T1000 (cell line): Measurements from ENCODE around the gene DCLK1.

Source experiments
- DNase-seq: peaks from one replicate; lab custom pipeline; 2025; ENCODE audit warnings: mixed read lengths; lab: John Stamatoyannopoulos, UW

Gene DCLK1

GRCh38 chr13:35898041-35898440 lies 233.1 kb downstream of the DCLK1 start:
- no peak for DNase-seq

DNA sequence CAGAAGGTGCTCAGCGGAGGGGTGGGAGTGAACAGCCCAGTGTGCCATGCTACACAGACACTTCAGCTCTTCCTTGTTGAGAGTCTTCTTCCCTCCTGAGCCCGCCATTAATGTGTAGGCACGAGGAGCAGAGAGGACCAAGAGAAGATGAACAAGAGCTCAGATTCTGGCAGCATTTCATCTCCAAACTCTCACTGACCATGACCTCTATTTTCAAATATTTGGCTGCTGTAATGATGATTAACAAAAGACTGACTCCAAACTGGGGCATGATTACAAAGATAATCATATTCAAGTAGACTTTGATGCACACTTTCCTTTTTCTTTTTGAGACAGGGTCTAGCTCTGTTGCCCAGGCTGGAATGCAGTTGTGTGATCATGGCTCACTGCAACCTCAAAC lies 236.5 kb downstream of the DCLK1 start:
- no peak for DNase-seq

GRCh38 chr13:35892837-35893814 lies 238.1 kb downstream of the DCLK1 start:
- DNase-seq, result no peak

DNA sequence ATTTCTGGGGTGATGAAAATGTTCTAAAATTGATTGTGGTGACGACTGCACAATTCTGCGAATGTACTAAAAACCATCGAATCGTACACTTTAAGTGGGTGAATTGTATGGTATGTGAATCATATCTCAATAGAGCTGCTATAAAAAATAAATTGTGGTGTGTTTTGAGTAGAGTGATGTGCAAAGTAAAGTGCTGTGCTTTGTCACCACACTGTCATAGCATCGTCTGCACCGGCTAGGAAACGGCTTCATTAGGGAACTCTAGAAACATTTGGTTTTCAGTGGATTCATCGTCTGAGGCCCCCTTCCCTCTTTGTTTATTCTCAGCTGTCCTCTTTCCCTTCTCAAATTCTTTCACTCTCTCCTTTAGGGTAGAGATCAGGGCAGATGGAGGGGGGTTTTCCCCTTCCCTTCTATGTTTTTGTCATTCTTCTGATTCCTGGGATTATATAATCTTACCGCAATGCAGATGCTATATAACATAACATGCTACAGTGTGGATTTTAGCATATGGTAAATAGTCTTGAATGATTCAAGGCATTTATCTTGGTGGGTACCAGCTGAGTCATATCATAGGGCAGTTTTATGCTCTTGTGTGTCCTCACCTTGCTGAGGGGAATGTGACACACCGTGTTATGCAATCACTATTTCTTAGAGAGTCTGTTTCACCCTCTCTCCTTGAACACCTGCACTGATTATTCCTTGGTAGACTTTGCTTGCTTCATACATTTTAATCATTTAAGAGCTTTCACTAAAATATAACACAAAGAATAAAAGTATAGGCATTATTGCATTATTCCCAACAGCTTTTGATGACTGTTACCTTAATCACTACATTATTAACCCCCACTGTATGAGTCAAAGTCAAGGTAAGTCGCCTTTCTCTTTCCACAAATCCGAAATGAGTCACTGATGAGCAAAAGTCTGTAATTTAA lies 239.4 kb downstream of the DCLK1 start:
- DNase-seq, result peak; percentile 3

DNA sequence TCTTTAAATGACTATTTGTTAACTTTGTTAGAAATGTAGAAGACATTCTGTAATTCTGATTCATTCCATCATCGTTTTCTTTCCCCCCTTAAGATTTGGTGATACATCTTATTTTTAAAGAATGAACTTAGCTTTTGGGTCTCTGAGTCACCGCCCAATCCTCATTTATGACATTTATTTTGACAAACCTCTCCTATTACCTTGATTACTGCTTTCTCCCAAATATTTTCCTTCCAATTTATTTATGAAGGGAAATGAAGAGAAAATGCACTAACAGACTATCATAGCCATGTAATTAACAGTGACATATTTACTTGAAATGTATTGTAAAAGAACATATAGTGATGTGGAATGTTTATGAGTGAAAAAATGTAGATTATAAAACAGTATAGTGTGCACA lies 241.6 kb downstream of the DCLK1 start:
- DNase-seq, result no peak

GRCh38 chr13:35888981-35889380 lies 242.2 kb downstream of the DCLK1 start:
- no peak for DNase-seq

GRCh38 chr13:35888457-35888883 lies 242.7 kb downstream of the DCLK1 start:
- no peak for DNase-seq

GRCh38 chr13:35887115-35887666 lies 244.0 kb downstream of the DCLK1 start:
- no peak for DNase-seq

DNA sequence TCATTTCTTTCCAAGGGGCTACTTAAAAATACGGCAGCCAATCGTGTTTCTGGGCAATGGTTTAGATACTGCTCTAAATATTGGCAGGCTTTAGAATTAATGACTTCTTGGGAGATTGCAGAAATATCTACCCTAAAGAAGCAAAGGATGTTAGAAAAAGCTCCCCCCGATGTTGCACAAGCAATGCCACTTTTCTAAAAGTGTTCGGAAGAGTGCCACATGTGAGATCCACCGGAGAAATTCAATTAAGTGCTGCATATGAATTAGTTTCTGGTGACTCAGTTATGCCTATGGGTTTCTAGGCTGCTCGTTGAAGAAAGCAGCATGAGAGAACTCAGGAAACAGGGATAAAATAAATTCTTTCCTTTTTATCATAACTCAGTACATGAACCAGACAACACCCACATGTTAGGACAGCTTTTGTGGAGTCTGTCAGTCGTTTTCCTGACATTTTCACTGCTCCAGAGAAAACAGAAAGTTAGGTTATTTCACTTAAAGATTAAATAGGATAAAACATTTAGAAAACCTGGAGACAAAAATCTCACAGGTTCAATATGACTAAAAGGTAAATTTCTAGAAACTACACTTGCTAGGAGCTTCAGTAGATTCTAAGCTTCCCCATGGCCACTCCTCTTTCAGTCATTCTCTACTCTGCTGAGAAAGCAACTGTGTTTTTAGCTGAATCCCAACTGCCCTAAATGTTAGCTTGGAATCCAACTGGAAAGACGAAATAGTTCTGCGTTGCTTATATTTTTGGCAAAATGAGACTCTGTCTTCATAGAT lies 244.7 kb downstream of the DCLK1 start:
- no peak for DNase-seq

DNA sequence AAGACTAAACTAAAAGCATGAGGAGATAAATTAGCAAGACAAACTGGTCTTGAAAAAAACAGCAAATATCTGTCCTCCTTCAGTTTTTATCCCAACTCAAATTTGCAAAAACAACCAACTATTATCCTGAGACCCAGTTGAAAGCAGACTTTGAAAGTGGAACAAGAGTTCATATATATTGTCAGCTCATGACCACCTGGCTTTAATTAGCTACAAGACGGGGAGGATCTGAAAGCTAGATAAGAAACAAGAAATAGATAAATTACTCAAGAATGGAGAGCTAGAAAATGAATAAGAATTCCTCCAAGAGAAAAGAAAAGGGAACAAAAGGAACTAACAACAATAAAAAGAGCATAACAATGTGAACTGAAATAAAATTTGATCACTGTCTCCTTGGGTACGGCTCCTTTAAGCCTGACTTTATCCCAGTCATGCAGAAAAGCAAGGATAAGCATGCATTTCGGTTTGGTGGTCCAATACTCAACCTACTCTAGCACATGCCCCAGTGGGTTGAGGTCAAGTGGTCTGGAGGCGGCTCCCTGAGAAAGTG lies 246.9 kb downstream of the DCLK1 start:
- no peak for DNase-seq

- no peak for DNase-seq
These were observed 248.3 kb downstream of the DCLK1 start for GRCh38 chr13:35882722-35883497.

DNA sequence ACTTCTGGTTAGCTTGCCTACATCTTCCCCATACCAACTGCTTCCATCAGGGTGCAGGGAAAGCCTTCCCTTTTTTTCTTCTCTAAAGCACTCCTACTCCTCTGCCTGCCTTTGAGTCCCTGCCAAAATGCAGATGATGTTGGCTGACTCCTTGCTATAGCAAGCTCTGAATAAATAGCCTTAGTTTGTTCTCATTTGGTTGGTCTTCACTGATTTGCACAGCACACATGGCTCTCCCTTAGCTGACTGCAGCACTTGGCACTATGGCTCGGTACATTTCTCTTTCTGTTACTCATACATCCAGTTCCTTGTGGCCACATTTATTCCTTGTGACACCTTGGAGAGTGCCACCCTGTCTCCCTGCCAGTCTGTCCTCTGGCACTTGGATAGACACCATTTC lies 249.8 kb downstream of the DCLK1 start:
- DNase-seq, result no peak

- DNase-seq, result no peak
These were observed 252.1 kb downstream of the DCLK1 start for GRCh38 chr13:35879111-35879510.

- DNase-seq, result no peak
These were observed 254.6 kb downstream of the DCLK1 start for GRCh38 chr13:35876601-35877000.

GRCh38 chr13:35874704-35875103 lies 256.5 kb downstream of the DCLK1 start:
- no peak for DNase-seq

- no peak for DNase-seq
These were observed 258.8 kb downstream of the DCLK1 start for GRCh38 chr13:35872369-35872768.

DNA sequence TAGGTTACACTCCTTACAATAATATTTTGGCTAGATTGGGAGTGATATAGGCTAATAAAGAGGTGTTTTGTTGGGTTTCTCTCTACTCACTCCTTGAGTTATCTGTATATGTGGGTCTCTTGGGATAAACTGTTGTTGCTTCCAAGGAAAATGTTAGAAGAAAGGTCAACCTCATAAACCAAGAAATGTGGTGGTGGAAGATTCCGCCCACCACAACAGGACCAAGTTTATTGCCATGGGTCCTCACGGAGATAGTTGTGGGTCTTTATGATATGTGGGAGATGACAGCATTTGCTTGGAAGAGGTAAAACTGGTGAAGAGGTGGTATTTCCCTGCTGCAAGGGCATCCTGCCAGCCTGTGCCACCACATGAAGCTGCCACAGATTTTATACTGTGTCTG lies 259.6 kb downstream of the DCLK1 start:
- DNase-seq, result no peak

DNA sequence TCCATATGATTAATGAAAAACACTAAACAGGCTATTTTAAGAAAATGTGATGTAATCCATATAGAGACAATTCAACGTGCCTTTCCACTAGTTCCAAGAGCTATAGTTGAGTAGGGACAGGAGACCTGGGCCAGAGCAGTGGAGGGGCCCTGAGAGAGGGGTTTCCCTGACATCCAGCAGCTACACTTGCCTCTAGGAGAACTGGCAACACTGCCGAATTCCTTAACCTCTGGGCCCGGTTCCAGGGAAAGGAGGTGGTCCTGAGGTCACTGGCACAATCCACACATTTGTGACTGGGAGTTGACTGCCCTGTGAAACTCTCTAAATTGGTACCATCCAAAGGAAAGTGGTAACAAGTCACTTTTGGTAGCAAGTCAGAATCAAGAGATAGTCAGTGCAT lies 264.4 kb downstream of the DCLK1 start:
- no peak for DNase-seq

GRCh38 chr13:35865341-35866240 lies 265.6 kb downstream of the DCLK1 start:
- no peak for DNase-seq
